Cardiac fibroblast (primary cell): ENCODE measurements around the gene TSLP.

Source experiments
- DNase-seq, 2 donors: peaks; one replicate each; pipeline versions ENCODE4 v3.0.0 to v3.0.0-alpha.2; 2010; ENCODE audit warnings: low read depth in 2 of 2
- H3K4me3 ChIP-seq, 2 donors: replicated peaks in 1 of 2; 1 replicate in 1 of 2; 2 replicates in 1 of 2; pipeline ENCODE4 v1.5.1; 2011; ENCODE audit warnings: low read depth in 2 of 2, low read length in 2 of 2, mild to moderate bottlenecking in 2 of 2, moderate library complexity in 1 of 2
- TF ChIP-seq, protein P1 (sequence below): IDR thresholded peaks from one replicate; pipeline ENCODE4 v1.5.1; 2011; ENCODE audit warnings: low read depth, mild to moderate bottlenecking, low read length, inconsistent platforms

TSLP gene

GRCh38 chr5:111092062-111092853, 20.7 kb downstream of the TSLP start, which contains the start of gene WDR36:
TSS of gene WDR36 (plus strand) at chr5:111092348. CDS start at chr5:111092457, 109 bp downstream.
- peak within 1 kb of the TSS; percentile 92 to 98 for H3K4me3 ChIP-seq
- TF ChIP-seq, protein P1, sequence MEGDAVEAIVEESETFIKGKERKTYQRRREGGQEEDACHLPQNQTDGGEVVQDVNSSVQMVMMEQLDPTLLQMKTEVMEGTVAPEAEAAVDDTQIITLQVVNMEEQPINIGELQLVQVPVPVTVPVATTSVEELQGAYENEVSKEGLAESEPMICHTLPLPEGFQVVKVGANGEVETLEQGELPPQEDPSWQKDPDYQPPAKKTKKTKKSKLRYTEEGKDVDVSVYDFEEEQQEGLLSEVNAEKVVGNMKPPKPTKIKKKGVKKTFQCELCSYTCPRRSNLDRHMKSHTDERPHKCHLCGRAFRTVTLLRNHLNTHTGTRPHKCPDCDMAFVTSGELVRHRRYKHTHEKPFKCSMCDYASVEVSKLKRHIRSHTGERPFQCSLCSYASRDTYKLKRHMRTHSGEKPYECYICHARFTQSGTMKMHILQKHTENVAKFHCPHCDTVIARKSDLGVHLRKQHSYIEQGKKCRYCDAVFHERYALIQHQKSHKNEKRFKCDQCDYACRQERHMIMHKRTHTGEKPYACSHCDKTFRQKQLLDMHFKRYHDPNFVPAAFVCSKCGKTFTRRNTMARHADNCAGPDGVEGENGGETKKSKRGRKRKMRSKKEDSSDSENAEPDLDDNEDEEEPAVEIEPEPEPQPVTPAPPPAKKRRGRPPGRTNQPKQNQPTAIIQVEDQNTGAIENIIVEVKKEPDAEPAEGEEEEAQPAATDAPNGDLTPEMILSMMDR = no peak
- DNase-seq = peak; percentile 95 to 96

- no peak overlapping the region for H3K4me3 ChIP-seq
- no peak for DNase-seq
- TF ChIP-seq, protein P1 = no peak
Measured at GRCh38 chr5:111095982-111096381, 24.5 kb downstream of the TSLP start.

GRCh38 chr5:111099058-111099778, 27.7 kb downstream of the TSLP start:
- TF ChIP-seq, protein P1 = no peak
- peak; percentile 40 to 68 for DNase-seq
- H3K4me3 ChIP-seq = no peak overlapping the region

- H3K4me3 ChIP-seq = no peak overlapping the region
- DNase-seq = no peak
- TF ChIP-seq, protein P1 = no peak
Measured at GRCh38 chr5:111106320-111106948, 34.9 kb downstream of the TSLP start.

GRCh38 chr5:111107371-111107770, 35.9 kb downstream of the TSLP start:
- TF ChIP-seq, protein P1 = no peak
- H3K4me3 ChIP-seq = no peak overlapping the region
- DNase-seq = peak in 1 of 2 donors; percentile 16

GRCh38 chr5:111111956-111112355, 40.4 kb downstream of the TSLP start:
- DNase-seq = no peak
- TF ChIP-seq, protein P1 = no peak
- no peak overlapping the region for H3K4me3 ChIP-seq
